GM21367 (cell line): ENCODE results near the gene GJB6.
A peak's percentile ranks its signal among the peaks of the same experiment; 100 is the strongest.

Source experiments
- ATAC-seq: cut with Tn5 transposase; IDR thresholded peaks from one replicate; pipeline ENCODE4 v1.9.1; 2021; ENCODE audit not compliant: unreplicated experiment

GJB6 gene

DNA sequence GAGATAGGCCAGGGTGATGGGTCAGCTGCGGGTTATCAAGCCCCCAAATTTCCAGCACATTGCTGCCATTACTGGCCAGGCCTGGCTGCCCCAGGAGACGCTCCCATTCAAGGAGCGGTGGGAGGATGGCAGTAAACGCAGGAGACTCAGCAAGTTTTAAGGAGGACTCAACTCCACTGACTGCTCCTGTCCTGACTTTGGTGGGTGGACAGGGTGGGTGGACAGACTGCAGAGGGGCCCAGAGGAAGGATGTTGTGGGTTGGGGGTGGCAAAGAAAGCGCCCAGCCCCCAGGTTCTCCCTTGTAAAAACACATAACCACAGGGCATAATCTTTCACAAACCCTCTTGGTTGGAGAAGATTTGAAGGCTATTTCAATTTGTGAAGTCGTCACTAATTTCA lies 4.4 kb downstream of the GJB6 start:
- ATAC-seq = no peak

DNA sequence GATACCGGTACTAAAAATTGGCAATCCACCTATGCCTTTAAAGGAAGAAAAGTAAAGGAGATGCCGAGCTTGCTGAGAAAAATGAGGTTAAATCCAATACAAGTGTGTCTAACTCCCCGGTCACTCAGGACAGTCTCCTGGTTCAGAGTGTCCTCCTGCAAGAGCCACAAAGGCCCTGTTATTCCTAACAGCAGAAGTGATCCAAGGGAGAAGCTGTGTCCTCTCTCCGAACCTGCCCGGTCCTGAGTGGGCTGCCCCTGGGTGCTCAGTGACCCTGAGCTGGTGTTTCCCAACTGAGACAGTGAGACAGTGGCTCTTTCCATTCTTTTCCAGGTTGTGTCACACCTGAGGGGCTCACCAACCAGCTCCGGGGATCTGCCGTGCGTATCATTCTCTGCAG lies 4.8 kb downstream of the GJB6 start:
- no peak for ATAC-seq

DNA sequence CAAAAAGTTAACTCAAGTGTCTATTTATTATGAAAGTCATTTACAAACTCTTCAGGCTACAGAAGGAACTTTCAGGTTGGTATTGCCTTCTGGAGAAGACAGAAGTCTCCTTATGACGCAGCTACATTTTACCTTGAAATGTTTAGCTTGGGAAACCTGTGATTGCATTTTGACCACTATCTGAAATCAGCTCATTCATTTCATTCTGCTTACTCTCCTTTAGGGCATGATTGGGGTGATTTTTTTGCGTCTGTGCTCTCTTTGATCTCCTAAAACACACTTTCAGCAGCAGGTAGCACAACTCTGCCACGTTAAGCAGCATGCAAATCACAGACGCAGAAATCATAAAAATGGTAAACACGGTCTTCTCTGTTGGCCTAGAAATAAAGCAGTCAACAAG lies 9.6 kb downstream of the GJB6 start:
- no peak for ATAC-seq

DNA sequence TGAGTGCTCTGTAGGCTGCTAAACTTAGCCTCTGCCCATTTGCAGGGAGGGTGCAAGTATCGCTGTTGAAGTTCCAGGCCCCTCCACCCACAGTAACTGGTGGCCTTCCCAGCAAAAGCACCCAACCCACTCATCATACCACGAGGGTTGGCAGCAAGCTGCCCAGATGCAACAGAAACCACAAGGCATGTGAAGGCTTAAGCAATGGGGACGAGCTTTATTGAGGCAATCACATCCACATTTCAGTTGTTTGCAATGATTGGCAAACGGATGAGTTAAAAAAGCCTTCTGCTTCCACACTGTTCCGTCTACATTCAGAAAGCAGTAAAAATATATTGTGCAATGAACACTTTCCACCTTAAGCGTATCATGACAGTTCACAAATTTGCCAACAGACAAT lies 10.3 kb downstream of the GJB6 start:
- ATAC-seq = no peak

DNA sequence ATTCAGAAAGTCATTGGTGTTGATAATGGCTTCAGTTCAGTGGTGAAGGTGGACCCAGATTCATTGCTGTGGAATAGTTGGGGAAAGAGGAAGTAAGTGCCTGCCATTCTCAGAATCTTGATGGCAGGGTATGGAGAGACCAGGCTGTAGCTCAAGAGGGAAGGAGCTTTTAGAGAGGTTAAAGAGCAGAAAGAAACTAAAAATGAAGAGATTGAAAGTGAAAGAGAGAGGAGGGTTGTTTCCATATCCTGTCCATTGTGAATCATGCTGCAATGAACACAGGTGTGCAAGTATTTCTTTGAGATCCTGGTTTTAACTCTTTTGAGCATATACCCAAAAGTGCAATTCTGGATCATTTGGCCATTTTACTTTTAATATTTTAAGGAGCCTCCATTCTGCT lies 12.5 kb downstream of the GJB6 start:
- peak; percentile 80 for ATAC-seq

DNA sequence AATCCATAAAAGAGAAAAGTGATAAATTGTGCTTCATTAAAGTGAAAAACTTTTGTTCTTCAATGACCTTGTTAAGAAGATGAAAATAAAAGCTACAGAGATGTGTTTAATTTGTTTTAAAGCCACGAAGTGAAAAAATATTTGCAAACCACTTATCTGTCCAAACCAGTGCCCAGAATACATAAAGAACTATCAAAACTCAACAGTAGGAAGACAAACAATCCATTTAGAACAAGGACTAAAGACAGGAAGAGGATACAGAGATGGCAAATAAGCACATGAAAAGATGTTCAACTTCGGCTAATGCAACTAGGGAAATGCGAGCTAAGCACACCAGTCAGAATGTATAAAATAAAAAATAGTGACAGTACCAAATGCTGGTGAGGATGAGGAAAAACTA lies 15.0 kb downstream of the GJB6 start:
- no peak for ATAC-seq

DNA sequence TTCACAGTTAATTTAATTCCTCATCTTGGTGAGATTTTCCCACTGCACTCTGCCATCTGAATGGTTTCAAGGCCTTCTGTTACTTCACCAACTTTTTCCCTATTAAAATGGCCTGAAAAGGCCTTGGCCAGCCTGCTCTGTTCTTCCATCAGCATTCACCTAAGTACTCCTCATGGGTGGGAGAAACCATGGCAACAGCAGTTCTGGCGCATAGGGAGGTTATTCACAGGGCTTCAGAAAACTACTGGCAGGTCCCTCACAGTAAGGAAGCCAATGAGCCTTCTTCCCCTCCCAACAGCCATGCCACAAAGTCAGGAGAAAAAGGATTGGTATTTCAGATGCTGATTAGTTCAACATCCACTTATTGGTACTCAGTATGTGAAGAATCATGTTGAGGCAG lies 22.2 kb downstream of the GJB6 start:
- no peak for ATAC-seq

DNA sequence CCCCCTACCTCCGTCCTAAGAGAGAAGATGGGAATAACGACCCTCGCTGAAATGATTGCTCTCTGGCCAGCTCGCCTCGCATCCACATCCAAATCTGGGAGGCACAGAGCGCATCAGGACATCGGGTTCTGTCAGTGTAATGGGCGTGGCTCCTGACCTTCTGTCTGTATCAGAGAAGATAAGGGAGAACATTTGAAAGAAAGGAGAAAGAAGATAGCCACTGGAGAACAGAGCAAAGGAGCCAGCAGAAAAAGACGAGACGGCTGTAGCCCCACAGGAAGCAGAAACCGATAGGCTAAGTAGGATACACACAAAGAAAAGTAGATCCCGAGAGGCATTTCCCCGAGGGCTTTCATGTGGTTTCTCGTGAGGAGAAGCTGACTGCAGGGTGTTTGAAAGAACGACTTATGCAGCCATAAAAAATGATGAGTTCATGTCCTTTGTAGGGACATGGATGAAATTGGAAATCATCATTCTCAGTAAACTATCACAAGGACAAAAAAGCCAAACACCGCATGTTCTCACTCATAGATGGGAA lies 25.4 kb downstream of the GJB6 start:
- no peak for ATAC-seq

DNA sequence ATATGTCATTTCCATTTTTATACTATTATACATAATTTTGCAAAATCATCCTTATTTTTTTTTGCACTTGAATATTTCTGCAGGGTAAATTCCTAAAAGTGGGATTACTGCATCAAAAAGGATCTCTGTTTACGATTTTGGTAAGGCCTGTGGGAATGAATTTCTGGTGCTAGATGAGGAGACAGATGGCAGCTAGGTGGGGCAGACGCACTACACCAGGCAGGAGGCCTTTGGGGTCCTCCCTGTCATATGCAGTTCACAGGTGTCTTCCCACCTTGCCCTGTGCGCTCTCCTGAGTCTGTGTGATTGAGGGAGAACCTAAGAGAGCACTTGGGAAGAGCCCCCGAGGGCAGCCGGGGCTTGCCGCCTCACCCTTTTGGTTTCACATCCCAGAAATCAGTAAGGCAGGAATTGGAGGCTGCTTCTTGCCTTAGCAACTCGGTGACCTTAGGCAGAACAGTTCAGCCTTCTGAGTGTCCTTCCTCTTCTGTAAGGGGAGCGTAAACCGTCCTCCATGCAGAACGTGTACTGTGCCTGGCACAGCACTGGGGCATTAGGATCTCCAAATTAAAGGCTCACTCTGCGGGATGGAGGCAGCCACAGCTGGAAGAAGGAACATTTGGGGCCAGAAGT lies 25.9 kb downstream of the GJB6 start:
- ATAC-seq = no peak

DNA sequence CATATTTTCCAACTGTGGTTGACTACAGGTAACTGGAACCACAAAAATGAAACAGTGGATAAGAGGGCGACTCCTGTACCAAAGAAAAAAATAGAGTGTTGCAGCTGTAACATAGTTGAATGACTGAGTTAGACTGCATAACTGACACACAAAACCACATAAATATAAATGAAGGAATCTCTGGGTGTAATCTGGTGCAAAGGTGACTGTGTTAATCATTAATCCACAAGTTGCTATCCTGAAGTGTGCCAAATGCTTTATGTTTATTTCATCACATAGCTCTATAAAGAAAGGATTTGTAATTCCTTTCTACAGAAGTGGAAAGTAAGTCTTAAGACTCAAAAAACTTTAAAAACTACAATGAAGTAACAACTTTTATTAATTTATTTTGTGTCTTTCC lies 33.3 kb downstream of the GJB6 start:
- no peak for ATAC-seq

DNA sequence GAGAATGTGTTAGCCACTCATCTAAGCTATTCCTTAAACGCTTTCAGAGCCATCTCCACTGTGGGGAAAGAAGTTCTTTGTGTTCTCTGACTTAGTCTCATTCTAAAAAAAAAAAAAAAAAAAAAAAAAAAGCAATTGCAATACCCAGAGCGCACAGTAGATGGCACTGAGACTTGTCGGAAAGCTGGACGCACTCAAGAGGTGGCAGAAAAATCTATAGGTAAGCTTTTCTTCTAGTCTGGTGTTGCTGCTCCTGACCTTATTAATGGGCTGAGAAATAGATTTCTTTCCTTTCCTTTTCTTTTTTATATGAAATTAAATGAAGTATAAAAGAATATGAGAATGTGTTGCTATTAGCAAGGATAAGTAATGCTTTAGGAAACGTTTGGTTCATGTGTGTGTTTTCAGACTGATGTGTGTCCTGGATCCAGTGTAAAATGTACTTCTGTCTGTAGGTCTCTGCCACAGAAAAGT lies 34.7 kb downstream of the GJB6 start:
- ATAC-seq = no peak

DNA sequence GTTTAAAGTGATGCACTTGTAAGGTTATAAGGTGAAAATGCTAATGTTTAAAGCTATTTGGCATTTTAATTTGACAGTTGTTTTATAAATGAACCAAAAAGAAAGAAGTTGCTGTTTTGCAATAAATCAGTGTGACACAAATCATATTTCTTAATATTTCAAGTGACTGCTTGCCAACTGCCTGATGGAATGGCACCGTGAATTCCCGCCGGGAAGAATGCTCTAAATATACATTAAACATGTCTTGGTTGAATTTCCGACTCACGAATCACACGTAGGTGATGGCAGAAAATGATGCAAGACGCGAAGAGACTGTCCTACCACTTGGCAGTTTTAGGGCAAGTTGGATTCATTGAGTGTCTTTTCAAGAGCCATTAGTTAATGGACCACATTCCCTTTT lies 36.3 kb downstream of the GJB6 start:
- ATAC-seq = no peak

DNA sequence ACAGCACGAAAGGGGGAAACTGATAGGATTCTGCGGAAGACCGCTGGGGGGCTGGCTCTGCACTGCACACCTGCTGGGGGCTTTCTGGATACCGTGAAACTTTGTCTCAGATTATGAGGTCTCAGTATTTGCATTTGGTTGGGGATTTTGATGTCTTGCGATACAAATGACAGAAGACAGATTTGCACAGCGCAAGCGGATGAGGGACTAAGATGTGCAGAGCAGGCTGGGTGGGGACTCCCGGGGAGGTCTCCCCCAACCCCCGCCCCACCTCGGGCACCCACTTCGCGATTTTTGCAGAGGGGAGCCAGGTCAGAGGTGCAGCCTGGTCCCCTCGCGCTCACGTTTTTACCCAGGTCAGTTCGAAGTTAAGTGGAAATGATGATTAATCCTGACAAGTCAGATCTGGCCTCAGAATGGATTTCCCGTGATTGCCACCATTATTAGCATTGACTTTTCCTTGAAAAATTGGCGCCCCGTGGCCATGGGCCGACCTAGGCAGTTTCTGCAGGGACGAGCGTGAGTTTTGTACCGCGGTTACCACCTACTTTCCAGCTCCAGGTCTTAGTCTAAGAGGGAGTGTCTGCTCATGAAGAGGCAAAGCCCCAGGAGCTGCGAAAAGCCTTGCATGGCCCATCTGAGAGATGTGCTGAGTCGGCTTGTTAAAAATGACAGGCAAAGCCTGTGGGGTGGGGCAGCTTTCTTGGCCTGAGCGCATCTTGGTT lies 38.0 kb downstream of the GJB6 start:
- ATAC-seq = no peak

DNA sequence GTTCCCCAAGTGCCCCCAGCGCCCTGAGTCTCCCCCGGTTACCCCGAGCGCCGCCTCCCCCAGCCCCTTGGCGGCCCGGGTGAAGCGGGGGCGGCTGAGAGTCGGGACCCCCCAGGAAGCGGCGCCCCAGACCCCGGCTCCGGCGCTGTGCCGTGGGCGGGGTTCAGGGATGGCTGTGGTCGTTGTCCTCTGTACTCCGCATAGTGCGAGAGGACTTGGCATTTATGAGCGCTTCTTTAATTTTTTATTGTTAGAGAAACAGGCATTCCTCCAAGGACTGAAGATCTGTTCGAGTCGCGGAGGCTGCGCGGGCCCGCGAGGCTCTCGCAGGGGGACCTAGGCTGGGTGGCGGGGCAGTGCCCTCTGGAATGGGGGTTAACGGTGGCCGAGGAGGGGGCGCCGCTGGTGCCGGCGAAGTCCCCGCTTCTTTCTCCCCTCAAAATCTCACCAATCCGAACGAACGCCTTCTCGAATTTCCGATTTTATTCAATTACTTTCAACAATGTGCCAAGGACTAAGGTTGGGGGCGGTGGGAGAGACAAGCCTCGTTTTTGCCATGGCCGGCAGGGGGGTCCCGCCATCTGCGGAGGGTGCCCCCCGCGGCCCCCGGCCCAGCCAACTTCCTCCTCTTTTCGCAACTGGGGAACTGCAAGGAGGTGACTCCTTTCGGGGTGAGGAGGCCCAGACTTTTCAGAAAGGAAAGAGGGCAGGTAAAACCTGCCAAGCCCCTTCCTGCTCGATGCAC lies 38.8 kb downstream of the GJB6 start:
- ATAC-seq = no peak

DNA sequence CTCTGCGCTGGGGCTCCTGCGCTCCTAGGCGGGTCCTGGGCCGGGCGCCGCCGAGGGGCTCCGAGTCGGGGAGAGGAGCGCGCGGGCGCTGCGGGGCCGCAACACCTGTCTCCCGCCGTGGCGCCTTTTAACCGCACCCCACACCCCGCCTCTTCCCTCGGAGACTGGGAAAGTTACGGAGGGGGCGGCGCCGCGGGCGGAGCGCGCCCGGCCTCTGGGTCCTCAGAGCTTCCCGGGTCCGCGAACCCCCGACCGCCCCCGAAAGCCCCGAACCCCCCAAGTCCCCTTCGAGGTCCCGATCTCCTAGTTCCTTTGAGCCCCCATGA lies 39.3 kb downstream of the GJB6 start, which contains the start of gene GJB2:
GJB2 (minus strand) TSS at position 103 of the 326 bp plus-strand sequence. CDS start 3,357 bp downstream, outside the sequence.
- ATAC-seq = no peak

DNA sequence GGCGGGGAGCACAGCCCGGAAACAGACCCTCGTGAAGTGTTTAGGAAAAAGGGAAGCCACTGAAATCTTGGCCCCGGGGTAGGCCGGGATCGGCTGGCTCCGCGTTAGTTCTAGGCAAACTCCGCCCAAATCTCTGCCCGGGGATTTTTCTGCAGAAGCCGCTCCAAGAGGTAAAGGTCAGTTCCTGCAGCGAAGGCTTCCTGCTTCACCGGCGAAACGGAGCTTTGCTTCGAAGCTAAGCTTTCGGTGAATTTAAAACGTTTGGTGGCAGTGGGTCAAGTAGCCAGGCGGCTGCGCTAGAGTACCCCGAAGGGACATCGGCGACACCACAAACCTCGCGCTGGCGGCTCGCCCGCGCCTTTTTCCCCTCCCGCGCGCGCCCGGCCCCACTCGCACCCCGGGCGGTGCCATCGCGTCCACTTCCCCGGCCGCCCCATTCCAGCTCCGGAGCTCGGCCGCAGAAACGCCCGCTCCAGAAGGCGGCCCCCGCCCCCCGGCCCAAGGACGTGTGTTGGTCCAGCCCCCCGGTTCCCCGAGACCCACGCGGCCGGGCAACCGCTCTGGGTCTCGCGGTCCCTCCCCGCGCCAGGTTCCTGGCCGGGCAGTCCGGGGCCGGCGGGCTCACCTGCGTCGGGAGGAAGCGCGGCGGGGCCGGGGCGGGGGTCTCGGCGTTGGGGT lies 39.8 kb downstream of the GJB6 start:
- no peak for ATAC-seq

DNA sequence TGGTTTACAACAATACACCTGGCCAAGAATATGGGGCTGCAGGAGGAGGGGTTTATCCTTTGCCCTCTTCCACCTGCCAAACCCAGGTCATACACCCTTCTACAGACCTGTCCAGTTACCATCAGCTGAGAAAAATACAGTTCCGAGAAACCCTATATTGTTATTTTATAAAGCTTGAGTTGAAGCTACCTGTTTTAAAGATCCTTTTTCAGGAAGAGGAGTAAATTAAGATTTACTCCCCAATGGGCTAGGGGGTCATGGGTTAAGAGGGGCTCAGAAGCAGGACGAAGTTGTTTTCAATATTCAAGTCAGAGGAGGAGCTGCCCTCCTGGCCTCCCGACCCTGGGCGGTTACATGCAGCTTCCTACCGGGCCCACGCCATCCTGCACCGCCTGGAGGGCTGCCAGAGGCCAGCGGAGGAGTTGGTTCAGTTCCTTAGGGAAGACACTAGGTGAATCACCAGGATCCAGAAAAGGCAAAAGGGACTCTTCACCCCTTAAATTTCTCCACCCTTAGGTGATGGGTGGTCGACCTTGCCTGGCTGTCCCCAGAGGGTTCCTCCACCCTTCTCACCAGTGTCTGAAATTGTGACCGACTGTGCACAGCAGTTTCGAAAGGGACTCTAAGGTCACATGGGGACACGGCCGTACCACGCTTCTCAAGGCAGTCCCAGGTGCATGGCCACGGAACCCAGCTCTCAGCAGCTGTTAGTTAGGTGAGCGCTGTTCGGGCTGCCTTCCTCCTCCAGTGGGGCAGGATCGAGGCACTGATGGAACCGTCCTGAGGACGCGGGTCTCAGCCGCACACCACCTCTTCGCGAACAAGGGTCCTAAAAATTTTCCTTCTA lies 40.6 kb downstream of the GJB6 start:
- no peak for ATAC-seq

DNA sequence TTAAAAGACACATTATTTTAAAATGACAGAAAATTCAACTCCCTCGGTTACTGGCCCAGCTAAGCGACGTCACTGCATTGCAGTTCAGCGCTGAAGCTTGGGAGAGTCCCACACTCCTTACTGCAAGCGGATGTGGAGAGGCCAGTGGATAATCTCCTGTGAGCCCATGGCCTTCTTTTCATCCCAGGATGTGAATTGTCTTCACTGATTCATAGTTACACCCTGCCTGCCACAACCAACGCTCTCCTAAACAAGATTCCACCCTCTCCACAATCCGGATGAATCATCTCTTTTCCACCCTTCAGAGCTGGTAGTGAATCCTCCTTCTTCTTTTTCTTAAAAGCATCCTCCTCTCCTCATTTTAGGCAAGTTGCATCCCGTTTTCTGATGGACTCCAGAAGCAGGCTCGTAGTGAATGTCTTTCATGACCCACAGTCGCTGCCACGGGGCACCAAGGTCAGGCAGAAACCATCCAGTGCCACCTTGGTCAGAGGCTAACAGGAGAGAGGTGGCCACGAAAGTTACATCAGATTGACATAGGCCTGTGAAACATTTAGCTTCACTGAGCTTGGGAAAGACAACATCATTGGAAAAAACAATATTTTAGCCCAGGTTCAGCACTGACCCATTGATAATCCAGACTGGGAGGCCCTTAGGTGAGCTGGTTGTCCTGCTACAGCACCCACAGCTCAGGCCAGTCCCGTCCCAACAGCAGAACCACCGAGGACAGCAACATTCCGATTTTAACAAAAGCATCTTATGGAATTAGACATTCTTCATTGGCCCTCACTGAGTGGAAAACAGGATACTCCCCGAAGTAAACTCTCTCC lies 41.4 kb downstream of the GJB6 start:
- ATAC-seq = no peak

DNA sequence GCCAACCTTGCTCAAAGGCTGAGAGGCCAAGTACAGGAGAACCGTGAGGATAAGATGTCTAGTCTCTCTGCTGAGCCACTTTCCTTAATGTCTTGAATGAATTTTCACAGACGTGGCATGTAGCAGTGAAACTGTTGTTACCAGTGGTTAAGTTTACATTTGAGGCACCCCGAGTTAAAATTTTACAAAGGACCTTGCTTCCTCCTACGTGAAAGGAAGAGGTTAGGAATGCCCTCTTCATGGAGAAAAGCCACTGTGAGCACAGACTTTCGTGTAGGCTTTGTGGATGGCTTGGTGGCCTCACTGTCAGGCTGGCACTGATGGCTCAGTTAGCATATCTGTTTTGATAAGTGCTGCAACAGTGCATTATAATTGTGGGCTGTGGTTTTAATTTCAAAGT lies 42.0 kb downstream of the GJB6 start:
- no peak for ATAC-seq
